ENCODE measurements around the gene LGALS3. TPM values are rescaled to one million over a fixed set of nuclear protein-coding genes. Genes with fewer than 3 reads are reported as not detected.

Gene LGALS3
- total RNA-seq, 5 donors from 2014 or later (not counting 1 experiment from before 2014, with no cell fraction given): 4.1 to 57.7 (median 35.8) TPM

DNA sequence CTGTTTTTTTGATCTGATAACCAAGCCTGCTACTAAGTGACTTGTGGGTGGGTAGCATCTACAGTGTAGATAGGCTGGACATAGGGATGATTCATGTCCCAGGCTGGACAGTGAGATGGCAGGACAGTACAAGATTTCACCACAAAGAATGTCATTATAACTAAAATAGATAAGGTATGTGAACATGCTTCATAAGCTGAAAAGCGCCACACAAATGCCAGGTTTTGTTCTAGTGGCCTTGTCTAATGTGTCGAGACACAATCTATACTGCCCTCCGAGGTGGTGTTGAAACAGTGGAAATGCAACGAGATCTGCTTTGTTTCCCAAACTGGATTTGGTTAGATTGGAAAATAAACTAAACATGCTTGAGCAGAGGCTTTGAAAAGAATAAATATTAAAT, 4.4 kb downstream of the LGALS3 start:
- no peak for DNase-seq
- Histone ChIP-seq H3K36me3 (ENCODE audit: control insufficient read depth in 2 of 2, extremely low read depth in 1 of 2, insufficient read depth in 1 of 2, low read length in 1 of 2) (no peaks in the 10 kb centered on the region), H3K27me3 (replicated peaks in 1 of 2; ENCODE audit: control insufficient read depth in 2 of 2, extremely low read depth in 1 of 2, insufficient read depth in 2 of 2, low read length in 1 of 2) (peaks cover 7 to 11% of the 10 kb centered on the region in 2 experiments), H3K27ac (ENCODE audit: low read length) (no peak overlapping the region), H3K4me3 (ENCODE audit: control insufficient read depth in 1 of 2, extremely low read depth in 1 of 2, low read length in 1 of 2) (no peak overlapping the region), H3K4me1 (ENCODE audit: control insufficient read depth in 1 of 2, extremely low read depth in 1 of 2, insufficient read depth in 2 of 2, low read length in 2 of 2) (peaks cover 0 to 11% of the 10 kb centered on the region in 2 experiments), H3K9me3 (no peaks in the 10 kb centered on the region)
- Mint-ChIP-seq H3K36me3 (no peaks in the 10 kb centered on the region), H3K9me3 (no peaks in the 10 kb centered on the region), H3K27me3 (peaks cover 7 to 26% of the 10 kb centered on the region in 2 donors), H3K4me1 (peaks cover 4 to 28% (median 19%) of the 10 kb centered on the region in 3 donors), H3K4me3 (no peak overlapping the region), H3K27ac (no peak overlapping the region)
- CTCF ChIA-PET: no interaction called here
- POLR2A ChIA-PET: no interaction called here
- 100% methylated on average over 1 of the region's 4 CpGs for WGBS (ENCODE audit: insufficient coverage)
- no peak for ATAC-seq (replicated peaks in 1 of 4)

DNA sequence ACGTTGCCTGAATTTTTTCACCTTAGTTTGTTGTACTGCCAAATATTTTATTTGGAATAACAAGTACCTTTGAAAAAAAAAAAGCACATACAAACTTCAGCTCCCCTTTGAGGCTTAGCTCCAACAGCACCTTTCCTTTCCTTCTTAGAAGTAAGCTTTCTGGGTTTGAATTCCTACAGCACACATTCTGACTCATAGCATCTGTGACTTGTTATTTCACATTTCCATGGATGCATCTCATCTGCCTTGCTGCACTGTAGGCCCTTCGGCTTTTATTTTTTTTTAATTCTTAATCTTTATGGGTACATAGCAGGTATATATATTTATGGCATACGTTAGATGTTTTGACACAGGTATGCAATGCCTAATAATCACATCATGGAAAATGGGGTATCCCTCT, 7.2 kb downstream of the LGALS3 start:
- Histone ChIP-seq H3K4me3 (ENCODE audit: control insufficient read depth in 1 of 2, extremely low read depth in 1 of 2, low read length in 1 of 2) (no peak overlapping the region), H3K9me3 (no peaks in the 10 kb centered on the region), H3K4me1 (ENCODE audit: control insufficient read depth in 1 of 2, extremely low read depth in 1 of 2, insufficient read depth in 2 of 2, low read length in 2 of 2) (no peaks in the 10 kb centered on the region), H3K27me3 (replicated peaks in 1 of 2; ENCODE audit: control insufficient read depth in 2 of 2, extremely low read depth in 1 of 2, insufficient read depth in 2 of 2, low read length in 1 of 2) (peaks cover 0 to 3% of the 10 kb centered on the region in 2 experiments), H3K27ac (ENCODE audit: low read length) (no peak overlapping the region), H3K36me3 (ENCODE audit: control insufficient read depth in 2 of 2, extremely low read depth in 1 of 2, insufficient read depth in 1 of 2, low read length in 1 of 2) (no peaks in the 10 kb centered on the region)
- DNase-seq: no peak
- CTCF ChIA-PET: interaction anchor here in 1 of 2 donors (0.5 kb wide), 1 partner anchor 311 kb away, joined by 4 read pairs; no protein-coding TSS in a partner anchor
- WGBS (ENCODE audit: insufficient coverage): no CpG with 5 or more reads among the region's 3 CpGs
- Mint-ChIP-seq H3K27ac (no peak overlapping the region), H3K36me3 (peaks cover 9% of the 10 kb centered on the region), H3K4me1 (peaks cover 0 to 13% (median 10%) of the 10 kb centered on the region in 3 donors), H3K27me3 (peaks cover 0 to 15% of the 10 kb centered on the region in 2 donors), H3K9me3 (no peaks in the 10 kb centered on the region), H3K4me3 (no peak overlapping the region)
- ATAC-seq (replicated peaks in 1 of 4): no peak
- POLR2A ChIA-PET: interaction anchor here in 1 of 2 donors (0.6 to 0.7 kb wide), 2 partner anchors 91 to 425 kb away, joined by 3 to 4 read pairs; no protein-coding TSS in a partner anchor

DNA sequence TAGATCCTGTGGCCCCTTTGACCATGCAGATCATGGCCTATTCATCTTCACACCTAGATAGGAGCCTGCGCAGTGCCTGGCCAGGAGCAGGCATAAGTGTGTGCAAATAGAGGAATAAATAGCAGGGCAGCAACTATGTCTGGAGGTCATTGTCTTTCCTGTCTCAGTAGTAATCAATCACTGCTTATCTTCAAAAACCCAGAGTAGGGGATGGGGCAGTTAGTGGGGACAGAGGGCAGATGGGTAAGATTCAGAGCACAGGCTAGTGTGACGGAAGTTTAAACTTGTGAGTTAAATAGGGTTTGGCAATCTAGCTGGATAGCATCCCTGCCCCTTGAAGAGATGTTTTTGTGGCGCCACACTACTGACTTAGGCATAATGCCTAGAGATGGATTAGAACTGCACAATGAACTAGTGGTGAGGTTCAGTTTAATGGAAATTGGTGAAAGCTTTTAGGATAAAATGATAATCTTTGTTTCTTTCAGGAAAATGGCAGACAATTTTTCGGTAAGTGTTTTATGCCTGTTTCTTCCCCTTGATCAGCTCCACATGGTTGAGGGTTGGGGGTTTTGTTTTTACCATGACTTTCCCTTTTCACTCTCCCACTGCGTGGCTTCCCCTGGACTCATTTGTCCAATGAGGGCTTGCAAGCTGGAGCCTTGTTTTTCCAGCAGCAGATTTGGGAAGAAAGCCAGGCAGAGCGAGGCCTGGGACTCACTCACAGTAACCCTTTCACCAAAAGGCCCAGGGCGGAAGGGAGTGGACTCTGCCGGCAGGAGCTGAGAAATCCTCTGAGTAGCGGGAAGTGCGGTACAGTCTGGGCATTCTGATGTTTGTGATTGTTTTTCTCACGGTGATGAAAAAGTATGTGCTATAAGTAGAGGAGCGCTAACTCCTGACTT, 8.1 kb downstream of the LGALS3 start:
- Mint-ChIP-seq H3K36me3 (peaks cover 10% of the 10 kb centered on the region), H3K27me3 (peaks cover 0 to 7% of the 10 kb centered on the region in 2 donors), H3K4me1 (peaks cover 0 to 5% (median 2%) of the 10 kb centered on the region in 3 donors), H3K27ac (no peak overlapping the region), H3K4me3 (no peak overlapping the region), H3K9me3 (no peaks in the 10 kb centered on the region)
- no peaks in the 10 kb centered on the region for H3K4me1 ChIP-seq (ENCODE audit: control insufficient read depth in 1 of 2, extremely low read depth in 1 of 2, insufficient read depth in 2 of 2, low read length in 2 of 2)
- DNase-seq (no peak), ATAC-seq (replicated peaks in 1 of 4) (no peak)
- no peak overlapping the region for H3K27ac ChIP-seq (ENCODE audit: low read length)
- H3K9me3 ChIP-seq: no peaks in the 10 kb centered on the region
- 100% methylated on average over 6 of the region's 12 CpGs for WGBS (ENCODE audit: insufficient coverage)
- ChIA-PET CTCF (interaction anchor here (0.5 kb wide), 2 partner anchors 312 to 960 kb away, joined by 4 to 5 read pairs; no protein-coding TSS in a partner anchor), POLR2A (interaction anchor here in 1 of 2 donors (0.7 kb wide), 1 partner anchor 424 kb away, joined by 3 read pairs; no protein-coding TSS in a partner anchor)
- H3K4me3 ChIP-seq (ENCODE audit: control insufficient read depth in 1 of 2, extremely low read depth in 1 of 2, low read length in 1 of 2): no peak overlapping the region
- H3K27me3 ChIP-seq (replicated peaks in 1 of 2; ENCODE audit: control insufficient read depth in 2 of 2, extremely low read depth in 1 of 2, insufficient read depth in 2 of 2, low read length in 1 of 2): peaks cover 0 to 2% of the 10 kb centered on the region in 2 experiments
- no peaks in the 10 kb centered on the region for H3K36me3 ChIP-seq (ENCODE audit: control insufficient read depth in 2 of 2, extremely low read depth in 1 of 2, insufficient read depth in 1 of 2, low read length in 1 of 2)

DNA sequence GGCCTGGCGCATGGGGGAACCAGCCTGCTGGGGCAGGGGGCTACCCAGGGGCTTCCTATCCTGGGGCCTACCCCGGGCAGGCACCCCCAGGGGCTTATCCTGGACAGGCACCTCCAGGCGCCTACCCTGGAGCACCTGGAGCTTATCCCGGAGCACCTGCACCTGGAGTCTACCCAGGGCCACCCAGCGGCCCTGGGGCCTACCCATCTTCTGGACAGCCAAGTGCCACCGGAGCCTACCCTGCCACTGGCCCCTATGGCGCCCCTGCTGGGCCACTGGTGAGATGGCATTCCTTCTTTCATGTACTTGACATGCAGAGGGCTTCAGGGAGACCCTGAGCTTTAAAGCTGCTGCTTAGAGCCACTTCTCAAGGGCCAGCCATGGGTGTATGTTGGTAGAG, 9.0 kb downstream of the LGALS3 start:
- no peak overlapping the region for H3K4me3 ChIP-seq (ENCODE audit: control insufficient read depth in 1 of 2, extremely low read depth in 1 of 2, low read length in 1 of 2)
- no peaks in the 10 kb centered on the region for H3K36me3 ChIP-seq (ENCODE audit: control insufficient read depth in 2 of 2, extremely low read depth in 1 of 2, insufficient read depth in 1 of 2, low read length in 1 of 2)
- H3K27me3 ChIP-seq (replicated peaks in 1 of 2; ENCODE audit: control insufficient read depth in 2 of 2, extremely low read depth in 1 of 2, insufficient read depth in 2 of 2, low read length in 1 of 2): peaks cover 0 to 1% of the 10 kb centered on the region in 2 experiments
- Mint-ChIP-seq H3K4me1 (peaks cover 0 to 4% (median 0%) of the 10 kb centered on the region in 3 donors), H3K27ac (no peak overlapping the region), H3K4me3 (no peak overlapping the region), H3K9me3 (no peaks in the 10 kb centered on the region), H3K36me3 (peaks cover 10% of the 10 kb centered on the region), H3K27me3 (peaks cover 0 to 7% of the 10 kb centered on the region in 2 donors)
- no peak overlapping the region for H3K27ac ChIP-seq (ENCODE audit: low read length)
- ChIA-PET POLR2A (no interaction called here), CTCF (interaction anchor here in 1 of 2 donors (0.5 kb wide), 1 partner anchor 959 kb away, joined by 5 read pairs; no protein-coding TSS in a partner anchor)
- DNase-seq (no peak), ATAC-seq (replicated peaks in 1 of 4) (no peak)
- 98% methylated on average over 7 of the region's 7 CpGs for WGBS (ENCODE audit: insufficient coverage)
- no peaks in the 10 kb centered on the region for H3K9me3 ChIP-seq
- H3K4me1 ChIP-seq (ENCODE audit: control insufficient read depth in 1 of 2, extremely low read depth in 1 of 2, insufficient read depth in 2 of 2, low read length in 2 of 2): no peaks in the 10 kb centered on the region

DNA sequence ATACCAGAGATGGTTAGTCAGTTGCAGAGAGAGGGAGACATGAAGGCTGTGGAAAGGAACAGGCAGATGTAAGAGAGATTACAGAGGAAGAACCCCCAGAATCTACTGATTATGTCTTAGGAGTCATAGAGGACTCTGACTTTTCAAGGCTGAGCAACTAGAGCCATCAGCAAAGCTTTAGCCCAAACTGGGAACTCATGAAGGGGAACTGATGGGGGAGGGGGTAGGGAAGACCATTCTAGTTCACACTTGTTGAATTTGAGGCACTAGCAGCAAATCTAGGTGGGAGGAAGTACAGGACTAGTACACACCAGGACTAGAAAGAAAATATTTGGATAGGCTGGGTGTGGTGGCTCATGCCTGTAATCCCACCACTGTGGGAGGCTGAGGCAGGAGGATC, 10.1 kb downstream of the LGALS3 start:
- Mint-ChIP-seq H3K27me3 (peaks cover 0 to 4% of the 10 kb centered on the region in 2 donors), H3K9me3 (no peaks in the 10 kb centered on the region), H3K36me3 (peaks cover 13% of the 10 kb centered on the region), H3K4me3 (no peak overlapping the region), H3K27ac (no peak overlapping the region), H3K4me1 (peaks cover 0 to 3% (median 0%) of the 10 kb centered on the region in 3 donors)
- Histone ChIP-seq H3K36me3 (ENCODE audit: control insufficient read depth in 2 of 2, extremely low read depth in 1 of 2, insufficient read depth in 1 of 2, low read length in 1 of 2) (no peaks in the 10 kb centered on the region), H3K9me3 (no peaks in the 10 kb centered on the region), H3K27ac (ENCODE audit: low read length) (no peak overlapping the region), H3K4me1 (ENCODE audit: control insufficient read depth in 1 of 2, extremely low read depth in 1 of 2, insufficient read depth in 2 of 2, low read length in 2 of 2) (no peaks in the 10 kb centered on the region), H3K27me3 (replicated peaks in 1 of 2; ENCODE audit: control insufficient read depth in 2 of 2, extremely low read depth in 1 of 2, insufficient read depth in 2 of 2, low read length in 1 of 2) (no peaks in the 10 kb centered on the region), H3K4me3 (ENCODE audit: control insufficient read depth in 1 of 2, extremely low read depth in 1 of 2, low read length in 1 of 2) (no peak overlapping the region)
- ChIA-PET CTCF (no interaction called here), POLR2A (no interaction called here)
- no peak for ATAC-seq (replicated peaks in 1 of 4)
- no peak for DNase-seq

DNA sequence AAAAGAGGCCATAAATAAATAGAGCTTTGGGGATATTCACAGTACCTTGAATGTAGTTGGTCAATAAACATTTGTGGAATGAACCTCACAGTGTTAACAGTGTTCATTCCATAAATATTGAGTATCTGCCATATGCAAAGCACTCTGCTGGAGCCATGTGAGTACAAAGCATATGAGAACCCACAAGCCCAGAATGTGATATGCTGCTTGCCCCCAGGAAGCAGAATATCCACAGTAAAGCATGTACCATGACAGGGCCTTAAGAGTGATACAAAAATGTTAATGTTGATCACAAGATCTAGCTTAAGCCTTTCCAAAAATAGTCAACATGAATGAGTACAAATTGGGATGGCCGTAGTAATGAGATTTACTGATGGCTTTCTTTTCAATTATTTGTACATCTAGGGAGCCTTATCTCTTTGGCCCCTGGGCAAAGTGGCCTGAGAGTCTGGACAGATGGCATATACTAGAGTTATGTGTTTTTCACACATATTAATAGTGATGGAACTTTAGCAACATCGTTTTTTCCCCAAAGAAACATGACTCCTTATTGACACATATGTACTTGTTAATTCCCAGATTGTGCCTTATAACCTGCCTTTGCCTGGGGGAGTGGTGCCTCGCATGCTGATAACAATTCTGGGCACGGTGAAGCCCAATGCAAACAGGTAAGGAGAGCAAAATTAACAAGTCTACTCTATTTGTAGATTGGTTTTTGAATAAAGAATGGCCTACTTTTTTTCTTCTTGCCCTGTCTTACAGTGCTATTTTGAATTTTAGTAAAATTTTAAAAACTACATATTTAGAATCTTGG, 10.9 kb downstream of the LGALS3 start:
- Histone ChIP-seq H3K27ac (ENCODE audit: low read length) (no peak overlapping the region), H3K36me3 (ENCODE audit: control insufficient read depth in 2 of 2, extremely low read depth in 1 of 2, insufficient read depth in 1 of 2, low read length in 1 of 2) (no peaks in the 10 kb centered on the region), H3K4me1 (ENCODE audit: control insufficient read depth in 1 of 2, extremely low read depth in 1 of 2, insufficient read depth in 2 of 2, low read length in 2 of 2) (no peaks in the 10 kb centered on the region), H3K27me3 (replicated peaks in 1 of 2; ENCODE audit: control insufficient read depth in 2 of 2, extremely low read depth in 1 of 2, insufficient read depth in 2 of 2, low read length in 1 of 2) (no peaks in the 10 kb centered on the region), H3K9me3 (no peaks in the 10 kb centered on the region), H3K4me3 (ENCODE audit: control insufficient read depth in 1 of 2, extremely low read depth in 1 of 2, low read length in 1 of 2) (no peak overlapping the region)
- POLR2A ChIA-PET: interaction anchor here in 1 of 2 donors (0.6 kb wide), 1 partner anchor 14 kb away, joined by 3 read pairs; no protein-coding TSS in a partner anchor
- Mint-ChIP-seq H3K4me3 (no peak overlapping the region), H3K4me1 (peaks cover 0 to 3% (median 0%) of the 10 kb centered on the region in 3 donors), H3K9me3 (no peaks in the 10 kb centered on the region), H3K36me3 (peaks cover 13% of the 10 kb centered on the region), H3K27me3 (peaks cover 0 to 4% of the 10 kb centered on the region in 2 donors), H3K27ac (no peak overlapping the region)
- DNase-seq (no peak), ATAC-seq (replicated peaks in 1 of 4) (no peak)
- no CpG with 5 or more reads among the region's 4 CpGs for WGBS (ENCODE audit: insufficient coverage)
- CTCF ChIA-PET: no interaction called here

All from T-cell (primary cell).